ENCODE results near the gene SAE1. TPM values are rescaled to one million over a fixed set of nuclear protein-coding genes. Genes with fewer than 3 reads are reported as not detected.

Gene SAE1
- total RNA-seq, 2 experiments from 2014 or later: 165 to 175 TPM

GRCh38 chr19:47161876-47162489 is 31.3 kb downstream of the SAE1 start:
- Mint-ChIP-seq H3K9me3 (ENCODE audit: insufficient read depth) (no peaks in the 10 kb centered on the region), H3K27ac (no peak overlapping the region), H3K4me3 (no peak overlapping the region), H3K27me3 (ENCODE audit: low read depth) (no peaks in the 10 kb centered on the region), H3K4me1 (ENCODE audit: low read depth) (peaks cover 40% of the 10 kb centered on the region), H3K36me3 (ENCODE audit: low read depth) (peaks cover 59% of the 10 kb centered on the region)
- ChIA-PET POLR2A (no interaction called here), CTCF (interaction anchor here (1.0 to 2.5 kb wide), 5 partner anchors 12 to 82 kb away, joined by 3 to 6 read pairs (median 4); no protein-coding TSS in a partner anchor)
- DNase-seq: no peak
- no peak for ATAC-seq

- ChIA-PET POLR2A (interaction anchor here (1.1 to 1.3 kb wide), 2 partner anchors 9 to 58 kb away, joined by 4 to 5 read pairs; no protein-coding TSS in a partner anchor), CTCF (interaction anchor here (0.7 to 1.2 kb wide), 4 partner anchors 9 to 1449 kb away, joined by 3 to 5 read pairs (median 4); no protein-coding TSS in a partner anchor)
- Mint-ChIP-seq H3K27me3 (ENCODE audit: low read depth) (no peaks in the 10 kb centered on the region), H3K9me3 (ENCODE audit: insufficient read depth) (no peaks in the 10 kb centered on the region), H3K4me1 (ENCODE audit: low read depth) (no peaks in the 10 kb centered on the region), H3K4me3 (no peak overlapping the region), H3K36me3 (ENCODE audit: low read depth) (peaks cover 55% of the 10 kb centered on the region), H3K27ac (peak overlapping the region; percentile 20)
- no peak for ATAC-seq
- DNase-seq: no peak
Observed at GRCh38 chr19:47168065-47168464, 37.4 kb downstream of the SAE1 start.

GRCh38 chr19:47172666-47173455 is 42.2 kb downstream of the SAE1 start:
- POLR2A ChIA-PET: interaction anchor here (0.8 kb wide), 1 partner anchor 42 kb away, joined by 3 read pairs; the partner anchor contains the start of gene SAE1
- H3K4me3 Mint-ChIP-seq: no peak overlapping the region
- ATAC-seq (no peak), DNase-seq (no peak)
- no peak overlapping the region for H3K27ac Mint-ChIP-seq
- peaks cover 32% of the 10 kb centered on the region for H3K4me1 Mint-ChIP-seq (ENCODE audit: low read depth)
- peaks cover 68% of the 10 kb centered on the region for H3K36me3 Mint-ChIP-seq (ENCODE audit: low read depth)
- no peaks in the 10 kb centered on the region for H3K27me3 Mint-ChIP-seq (ENCODE audit: low read depth)
- H3K9me3 Mint-ChIP-seq (ENCODE audit: insufficient read depth): no peaks in the 10 kb centered on the region
- CTCF ChIA-PET: interaction anchor here (1.4 to 1.7 kb wide), 2 partner anchors 16 to 71 kb away, joined by 4 to 5 read pairs; no protein-coding TSS in a partner anchor

- Mint-ChIP-seq H3K9me3 (ENCODE audit: insufficient read depth) (no peaks in the 10 kb centered on the region), H3K4me1 (ENCODE audit: low read depth) (peaks cover 54% of the 10 kb centered on the region), H3K27me3 (ENCODE audit: low read depth) (no peaks in the 10 kb centered on the region), H3K36me3 (ENCODE audit: low read depth) (peaks cover 61% of the 10 kb centered on the region), H3K4me3 (peak overlapping the region; percentile 17), H3K27ac (peak overlapping the region; percentile 74)
- DNase-seq: no peak
- POLR2A ChIA-PET: interaction anchor here (1.3 to 2.4 kb wide), 3 partner anchors 7 to 50 kb away, joined by 4 to 12 read pairs (median 5); no protein-coding TSS in a partner anchor
- ATAC-seq: no peak
- CTCF ChIA-PET: interaction anchor here (1.2 to 3.2 kb wide), 8 partner anchors 10 to 71 kb away, joined by 3 to 23 read pairs (median 9); no protein-coding TSS in a partner anchor
Observed at GRCh38 chr19:47176071-47176626, 45.5 kb downstream of the SAE1 start.

GRCh38 chr19:47176627-47177090 is 46.0 kb downstream of the SAE1 start:
- ATAC-seq (peak; percentile 73), DNase-seq (peak; percentile 41)
- POLR2A ChIA-PET: interaction anchor here (0.8 to 3.5 kb wide), 6 partner anchors 8 to 63 kb away, joined by 3 to 12 read pairs (median 4); partner anchors contain the start of gene ZC3H4
- Mint-ChIP-seq H3K4me1 (ENCODE audit: low read depth) (peaks cover 54% of the 10 kb centered on the region), H3K9me3 (ENCODE audit: insufficient read depth) (no peaks in the 10 kb centered on the region), H3K27ac (peak overlapping the region; percentile 74), H3K4me3 (peak overlapping the region; percentile 17), H3K36me3 (ENCODE audit: low read depth) (peaks cover 61% of the 10 kb centered on the region), H3K27me3 (ENCODE audit: low read depth) (no peaks in the 10 kb centered on the region)
- CTCF ChIA-PET: interaction anchor here (1.2 to 3.2 kb wide), 10 partner anchors 10 to 164 kb away, joined by 3 to 23 read pairs (median 8); no protein-coding TSS in a partner anchor

GRCh38 chr19:47179653-47180310 is 49.1 kb downstream of the SAE1 start:
- Mint-ChIP-seq H3K27me3 (ENCODE audit: low read depth) (no peaks in the 10 kb centered on the region), H3K4me3 (no peak overlapping the region), H3K27ac (no peak overlapping the region), H3K4me1 (ENCODE audit: low read depth) (peaks cover 75% of the 10 kb centered on the region), H3K36me3 (ENCODE audit: low read depth) (peaks cover 67% of the 10 kb centered on the region), H3K9me3 (ENCODE audit: insufficient read depth) (no peaks in the 10 kb centered on the region)
- no peak for DNase-seq
- ATAC-seq: no peak
- POLR2A ChIA-PET: interaction anchor here (0.6 to 3.5 kb wide), 2 partner anchors 22 to 53 kb away, joined by 3 to 12 read pairs; no protein-coding TSS in a partner anchor
- CTCF ChIA-PET: interaction anchor here (0.8 to 1.9 kb wide), 5 partner anchors 21 to 31 kb away, joined by 3 to 6 read pairs (median 3); no protein-coding TSS in a partner anchor

GRCh38 chr19:47183601-47184000 is 53.0 kb downstream of the SAE1 start:
- no peak for DNase-seq
- ChIA-PET POLR2A (interaction anchor here (1.0 kb wide), 1 partner anchor 24 kb away, joined by 3 read pairs; no protein-coding TSS in a partner anchor), CTCF (interaction anchor here (1.5 kb wide), 1 partner anchor 27 kb away, joined by 3 read pairs; no protein-coding TSS in a partner anchor)
- no peaks in the 10 kb centered on the region for H3K9me3 Mint-ChIP-seq (ENCODE audit: insufficient read depth)
- ATAC-seq: no peak
- H3K4me3 Mint-ChIP-seq: no peak overlapping the region
- peaks cover 75% of the 10 kb centered on the region for H3K4me1 Mint-ChIP-seq (ENCODE audit: low read depth)
- H3K27me3 Mint-ChIP-seq (ENCODE audit: low read depth): no peaks in the 10 kb centered on the region
- peak overlapping the region; percentile 49 for H3K27ac Mint-ChIP-seq
- H3K36me3 Mint-ChIP-seq (ENCODE audit: low read depth): peaks cover 62% of the 10 kb centered on the region

- Mint-ChIP-seq H3K27me3 (ENCODE audit: low read depth) (no peaks in the 10 kb centered on the region), H3K4me3 (peak overlapping the region; percentile 64), H3K36me3 (ENCODE audit: low read depth) (peaks cover 72% of the 10 kb centered on the region), H3K27ac (peak overlapping the region; percentile 92), H3K4me1 (ENCODE audit: low read depth) (peaks cover 84% of the 10 kb centered on the region), H3K9me3 (ENCODE audit: insufficient read depth) (no peaks in the 10 kb centered on the region)
- ChIA-PET CTCF (interaction anchor here (0.7 to 5.1 kb wide), 18 partner anchors 9 to 250 kb away, joined by 3 to 72 read pairs (median 6); partner anchors contain the start of genes CCDC9, SAE1 and ZC3H4), POLR2A (interaction anchor here (0.9 to 2.8 kb wide), 13 partner anchors 9 to 80 kb away, joined by 3 to 19 read pairs (median 4); partner anchors contain the start of genes CCDC9, SAE1 and ZC3H4)
- ATAC-seq: peak; percentile 88
- DNase-seq: peak; percentile 82
Observed at GRCh38 chr19:47186446-47187334, 56.1 kb downstream of the SAE1 start.

- ChIA-PET CTCF (interaction anchor here (0.9 to 5.1 kb wide), 15 partner anchors 10 to 174 kb away, joined by 3 to 72 read pairs (median 7); partner anchors contain the start of genes CCDC9 and SAE1), POLR2A (interaction anchor here (0.9 to 2.8 kb wide), 10 partner anchors 10 to 87 kb away, joined by 3 to 19 read pairs (median 4); partner anchors contain the start of genes SAE1 and ZC3H4)
- DNase-seq (no peak), ATAC-seq (no peak)
- H3K27ac Mint-ChIP-seq: peak overlapping the region; percentile 92
- H3K27me3 Mint-ChIP-seq (ENCODE audit: low read depth): no peaks in the 10 kb centered on the region
- H3K36me3 Mint-ChIP-seq (ENCODE audit: low read depth): peaks cover 68% of the 10 kb centered on the region
- peaks cover 79% of the 10 kb centered on the region for H3K4me1 Mint-ChIP-seq (ENCODE audit: low read depth)
- no peaks in the 10 kb centered on the region for H3K9me3 Mint-ChIP-seq (ENCODE audit: insufficient read depth)
- peak overlapping the region; percentile 64 for H3K4me3 Mint-ChIP-seq
Observed at GRCh38 chr19:47187335-47187655, 56.7 kb downstream of the SAE1 start.

- DNase-seq (no peak), ATAC-seq (no peak)
- Mint-ChIP-seq H3K4me1 (ENCODE audit: low read depth) (peaks cover 75% of the 10 kb centered on the region), H3K4me3 (no peak overlapping the region), H3K27ac (peak overlapping the region; percentile 55), H3K9me3 (ENCODE audit: insufficient read depth) (no peaks in the 10 kb centered on the region), H3K36me3 (ENCODE audit: low read depth) (peaks cover 63% of the 10 kb centered on the region), H3K27me3 (ENCODE audit: low read depth) (no peaks in the 10 kb centered on the region)
- ChIA-PET CTCF (interaction anchor here (1.2 to 5.1 kb wide), 9 partner anchors 10 to 175 kb away, joined by 3 to 72 read pairs (median 23); partner anchors contain the start of gene CCDC9), POLR2A (interaction anchor here (0.8 to 2.8 kb wide), 6 partner anchors 10 to 86 kb away, joined by 3 to 19 read pairs (median 8); partner anchors contain the start of gene ZC3H4)
Observed at GRCh38 chr19:47187797-47188196, 57.2 kb downstream of the SAE1 start.

Measured in activated CD8-positive, alpha-beta T cell treated with anti-CD3 and anti-CD28 coated beads, Interleukin-2, amount 10 ng/mL, durations not matched to agents 7 days and 5 days (primary cell).